Hepatocyte (in vitro differentiated cells): Measurements from ENCODE around the gene GBE1. TPM values are rescaled to one million over a fixed set of nuclear protein-coding genes. Genes with fewer than 3 reads are reported as not detected.

Experiments used
- DNase-seq: peaks from one replicate; pipeline ENCODE4 v3.0.0-alpha.2; 2016; ENCODE audit warnings: low spot score
- H2AFZ ChIP-seq: fragments of 200-600 bp; sonication (generic); 2 replicates; pipeline ENCODE4 v1.6.0; 2016; ENCODE audit warnings: antibody characterized with exemption, mild to moderate bottlenecking
- H3K27ac ChIP-seq: fragments of 200-600 bp; sonication (generic); 2 replicates; pipeline ENCODE4 v1.5.1; 2016; ENCODE audit warnings: mild to moderate bottlenecking
- H3K27me3 ChIP-seq: fragments of 200-600 bp; sonication (generic); 2 replicates; pipeline ENCODE4 v1.6.1; 2016
- H3K36me3 ChIP-seq: fragments of 200-600 bp; sonication (generic); replicated peaks from 2 replicates; pipeline ENCODE4 v1.5.1; 2016; ENCODE audit warnings: low read depth; ENCODE audit not compliant: insufficient read depth
- H3K4me1 ChIP-seq: fragments of 200-600 bp; sonication (generic); 2 replicates; pipeline ENCODE4 v1.5.1; 2016; ENCODE audit warnings: mild to moderate bottlenecking, moderate library complexity; ENCODE audit not compliant: insufficient read depth
- H3K4me2 ChIP-seq: fragments of 200-600 bp; sonication (generic); 2 replicates; pipeline ENCODE4 v1.6.0; 2016
- H3K4me3 ChIP-seq: fragments of 200-600 bp; sonication (generic); 2 replicates; pipeline ENCODE4 v1.5.1; 2016; ENCODE audit warnings: mild to moderate bottlenecking
- H3K79me2 ChIP-seq: fragments of 200-600 bp; sonication (generic); 2 replicates; pipeline ENCODE4 v1.6.0; 2017; ENCODE audit warnings: mild to moderate bottlenecking
- H3K9me2 ChIP-seq: fragments of 200-600 bp; sonication (generic); replicated peaks from 2 replicates; pipeline ENCODE4 v1.6.0; 2017; ENCODE audit warnings: mild to moderate bottlenecking; ENCODE audit not compliant: insufficient read depth
- H3K9me3 ChIP-seq: fragments of 200-600 bp; sonication (generic); 2 replicates; pipeline ENCODE4 v1.5.1; 2016; ENCODE audit warnings: low read depth, mild to moderate bottlenecking
- H4K20me1 ChIP-seq: fragments of 200-600 bp; sonication (generic); 2 replicates; pipeline ENCODE4 v1.6.0; 2016; ENCODE audit warnings: mild to moderate bottlenecking; ENCODE audit not compliant: insufficient read depth, poor library complexity, severe bottlenecking
- EZH2 ChIP-seq: fragments of 200-600 bp; sonication (generic); IDR thresholded peaks from 2 replicates; pipeline ENCODE4 v1.6.1; 2016; ENCODE audit warnings: antibody characterized with exemption, mild to moderate bottlenecking, borderline replicate concordance
- EZH2phosphoT487 ChIP-seq: fragments of 200-600 bp; sonication (generic); IDR thresholded peaks from one replicate; pipeline ENCODE4 v1.6.1; 2018; ENCODE audit warnings: antibody characterized with exemption, mild to moderate bottlenecking, low read depth, moderate library complexity; ENCODE audit not compliant: unreplicated experiment, severe bottlenecking
- WGBS: methylation state at CpG from one replicate; pipeline ENCODE4 v1.1.6; 2016; ENCODE audit warnings: low lambda C conversion rate; ENCODE audit errors: missing lambda C conversion rate; 5-methylcytosine and 5-hydroxymethylcytosine counted together
- polyA plus RNA-seq: library from polyadenylated mRNA; unstranded; fragments of >200 nt; fragmentation: Nextera tagmentation; extraction: Ambion mirVana; gene quantifications from 2 replicates; pipeline ENCODE4 v1.2.1, GENCODE V29; 2016
- total RNA-seq: library from RNA; depleted of rRNA; stranded (reverse); fragments of >200 nt; gene quantifications from 2 replicates; pipeline ENCODE4 v1.2.3, GENCODE V29; 2014
- TF ChIP-seq, protein P1 (sequence below): fragments of 200-600 bp; sonication (generic); IDR thresholded peaks from 2 replicates; pipeline ENCODE4 v1.5.1; 2016; ENCODE audit warnings: antibody characterized with exemption, mild to moderate bottlenecking; ENCODE audit not compliant: poor library complexity

GBE1 gene
- total and polyA plus RNA-seq, 2 experiments from 2014 or later, result 15.6 to 25.8 TPM

DNA sequence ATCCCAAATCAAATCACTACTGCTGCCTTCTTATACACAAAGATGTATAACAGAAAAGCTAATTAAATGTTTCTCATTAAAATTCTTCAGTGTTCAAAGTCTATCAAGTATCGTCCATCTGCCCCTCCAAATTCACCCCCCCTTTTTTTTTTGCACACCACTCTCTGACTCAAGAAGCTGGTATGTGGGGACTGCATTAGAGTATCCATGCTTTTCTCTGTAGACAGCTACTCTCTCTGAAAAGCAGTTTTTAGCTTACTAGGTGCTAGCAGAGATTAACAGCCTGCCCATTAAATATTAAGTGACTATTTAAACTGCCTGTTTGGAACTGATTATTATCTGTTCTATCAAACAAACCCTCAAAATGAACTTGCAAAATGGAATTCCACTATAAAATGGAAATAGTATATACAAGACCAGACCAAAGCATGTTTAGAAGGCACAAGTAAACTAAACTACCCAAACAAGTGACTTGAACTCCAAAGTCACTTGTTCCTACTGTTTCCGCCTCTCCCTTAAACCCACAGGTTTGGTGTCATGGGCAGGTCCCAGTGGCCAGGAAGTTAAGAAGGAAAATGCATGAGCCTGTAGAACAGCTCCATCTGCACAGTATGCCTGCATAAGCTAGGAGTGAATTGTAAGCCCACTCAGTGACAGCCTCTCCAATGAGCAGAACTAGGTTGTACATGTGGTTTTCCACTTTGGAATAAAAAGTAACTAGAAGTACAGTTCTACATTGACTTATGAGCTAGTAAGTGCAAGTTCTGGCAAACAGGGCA is 32.5 kb downstream of the GBE1 start:
- no peaks in the 10 kb centered on the region for H4K20me1 ChIP-seq
- no peak for DNase-seq
- no peak overlapping the region for H3K4me2 ChIP-seq
- H3K36me3 ChIP-seq, result no peaks in the 10 kb centered on the region
- peaks cover 4% of the 10 kb centered on the region for H3K79me2 ChIP-seq
- no peak overlapping the region for H3K4me3 ChIP-seq
- H3K27ac ChIP-seq, result no peak overlapping the region
- no peaks in the 10 kb centered on the region for H3K27me3 ChIP-seq
- no peak overlapping the region for H2AFZ ChIP-seq
- 75% methylated on average over 2 of the region's 2 CpGs for WGBS
- no peak for TF ChIP-seq EZH2phosphoT487
- TF ChIP-seq, protein P1, sequence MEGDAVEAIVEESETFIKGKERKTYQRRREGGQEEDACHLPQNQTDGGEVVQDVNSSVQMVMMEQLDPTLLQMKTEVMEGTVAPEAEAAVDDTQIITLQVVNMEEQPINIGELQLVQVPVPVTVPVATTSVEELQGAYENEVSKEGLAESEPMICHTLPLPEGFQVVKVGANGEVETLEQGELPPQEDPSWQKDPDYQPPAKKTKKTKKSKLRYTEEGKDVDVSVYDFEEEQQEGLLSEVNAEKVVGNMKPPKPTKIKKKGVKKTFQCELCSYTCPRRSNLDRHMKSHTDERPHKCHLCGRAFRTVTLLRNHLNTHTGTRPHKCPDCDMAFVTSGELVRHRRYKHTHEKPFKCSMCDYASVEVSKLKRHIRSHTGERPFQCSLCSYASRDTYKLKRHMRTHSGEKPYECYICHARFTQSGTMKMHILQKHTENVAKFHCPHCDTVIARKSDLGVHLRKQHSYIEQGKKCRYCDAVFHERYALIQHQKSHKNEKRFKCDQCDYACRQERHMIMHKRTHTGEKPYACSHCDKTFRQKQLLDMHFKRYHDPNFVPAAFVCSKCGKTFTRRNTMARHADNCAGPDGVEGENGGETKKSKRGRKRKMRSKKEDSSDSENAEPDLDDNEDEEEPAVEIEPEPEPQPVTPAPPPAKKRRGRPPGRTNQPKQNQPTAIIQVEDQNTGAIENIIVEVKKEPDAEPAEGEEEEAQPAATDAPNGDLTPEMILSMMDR, result no peak
- no peak for TF ChIP-seq EZH2
- no peaks in the 10 kb centered on the region for H3K9me3 ChIP-seq
- no peaks in the 10 kb centered on the region for H3K4me1 ChIP-seq
- H3K9me2 ChIP-seq, result no peaks in the 10 kb centered on the region

DNA sequence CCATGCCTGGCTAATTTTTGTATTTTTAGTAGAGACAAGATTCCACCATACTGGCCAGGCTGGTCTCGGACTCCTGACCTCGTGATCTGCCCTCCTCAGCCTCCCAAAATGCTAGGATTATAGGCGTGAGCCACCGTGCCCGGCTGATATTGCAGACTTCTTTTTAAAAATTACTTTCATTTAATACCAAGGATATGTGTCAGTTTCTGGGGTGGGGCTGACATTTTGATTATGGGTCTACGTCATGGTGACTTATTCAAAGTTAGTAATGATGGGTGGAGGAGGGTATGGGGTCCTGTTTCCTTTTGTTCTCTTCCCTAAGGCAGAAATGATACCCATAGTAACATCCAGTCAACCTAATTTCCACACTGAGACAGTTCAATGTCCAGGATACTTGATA is 34.7 kb downstream of the GBE1 start:
- Histone ChIP-seq H3K36me3 (no peaks in the 10 kb centered on the region), H3K79me2 (peaks cover 4% of the 10 kb centered on the region), H3K4me1 (no peaks in the 10 kb centered on the region), H3K4me2 (no peak overlapping the region), H3K27me3 (no peaks in the 10 kb centered on the region), H3K9me2 (no peaks in the 10 kb centered on the region), H3K9me3 (no peaks in the 10 kb centered on the region), H3K27ac (no peak overlapping the region), H4K20me1 (no peaks in the 10 kb centered on the region), H3K4me3 (no peak overlapping the region), H2AFZ (no peak overlapping the region)
- DNase-seq, result no peak
- TF ChIP-seq, protein P1, result no peak
- WGBS, result 94% methylated on average over 6 of the region's 6 CpGs

DNA sequence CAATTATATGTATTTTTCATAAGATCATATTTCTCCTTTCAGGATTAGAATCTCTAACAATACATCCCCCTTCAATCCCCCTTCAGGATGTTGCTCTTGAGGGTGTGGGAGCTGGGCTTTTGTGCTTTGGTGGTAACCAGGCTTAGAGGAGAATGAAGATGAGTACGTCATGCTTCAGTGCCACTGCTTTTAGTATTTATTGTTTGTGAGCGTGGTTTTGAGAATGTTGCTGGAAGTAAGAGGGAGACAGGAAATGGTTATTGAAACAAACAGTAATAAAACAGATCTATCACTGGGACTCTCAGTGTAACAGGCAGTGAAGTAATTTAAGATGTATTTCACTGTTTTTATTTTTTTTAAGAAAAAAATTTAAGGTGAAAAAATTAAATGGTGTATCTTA is 35.3 kb downstream of the GBE1 start:
- TF ChIP-seq EZH2phosphoT487 (no peak), EZH2 (no peak)
- TF ChIP-seq, protein P1, result no peak
- whole genome bisulfite sequencing, result 67% methylated on average over 2 of the region's 2 CpGs
- peaks cover 4% of the 10 kb centered on the region for H3K79me2 ChIP-seq

More for the DNA sequence above, 35.3 kb downstream of the GBE1 start:
- Histone ChIP-seq H3K9me3 (no peaks in the 10 kb centered on the region), H3K27ac (no peak overlapping the region), H3K27me3 (no peaks in the 10 kb centered on the region), H3K4me1 (no peaks in the 10 kb centered on the region), H4K20me1 (no peaks in the 10 kb centered on the region), H2AFZ (no peak overlapping the region), H3K36me3 (no peaks in the 10 kb centered on the region), H3K4me2 (no peak overlapping the region), H3K4me3 (no peak overlapping the region), H3K9me2 (no peaks in the 10 kb centered on the region)
- DNase-seq, result no peak
